Thyroid gland (tissue), 4 donors: ENCODE data around the gene MAP1LC3B.

Source experiments
- CTCF ChIP-seq, 6 experiments: fragments of 200-600 bp in 3 of 6; fragments of 450-650 bp in 3 of 6; sonication (generic) in 3 of 6; IDR thresholded peaks; one replicate each; pipeline ENCODE4 v1.5.1; 2016 to 2019; ENCODE audit warnings: antibody characterized with exemption in 6 of 6, mild to moderate bottlenecking in 2 of 6, inconsistent platforms in 1 of 6, moderate library complexity in 1 of 6
- POLR2A ChIP-seq, 2 donors: fragments of 450-650 bp; IDR thresholded peaks; one replicate each; pipeline ENCODE4 v1.6.1; 2017; ENCODE audit warnings: antibody characterized with exemption in 2 of 2, mild to moderate bottlenecking in 2 of 2, moderate library complexity in 1 of 2

GRCh38 chr16:87445486-87445885 lies 53.4 kb downstream of the MAP1LC3B start:
- TF ChIP-seq CTCF (IDR thresholded peaks at IDR 0.05) = no peak
- no peak for TF ChIP-seq POLR2A (IDR thresholded peaks at IDR 0.05)
